GM12878 (cell line): Measurements from ENCODE around the gene ALG12. TPM values are rescaled to one million over a fixed set of nuclear protein-coding genes. Genes with fewer than 3 reads are reported as not detected.
A peak's percentile ranks its signal among the peaks of the same experiment; 100 is the strongest.

ENCODE experiments used
- CHD1 ChIP-seq: IDR thresholded peaks from 2 replicates; pipeline ENCODE4 v1.6.1; 2012; ENCODE audit warnings: low read depth, low read length, improper control_type of control experiment
- CREB1 ChIP-seq: IDR thresholded peaks from 2 replicates; pipeline ENCODE4 v1.6.1; 2012; ENCODE audit warnings: low read depth, mild to moderate bottlenecking, inconsistent platforms
- FOXM1 ChIP-seq: IDR thresholded peaks from 2 replicates; pipeline ENCODE4 v1.6.1; 2012; ENCODE audit warnings: low read depth, mild to moderate bottlenecking, inconsistent platforms, low read length, moderate library complexity
- GABPA ChIP-seq: IDR thresholded peaks from 2 replicates; pipeline ENCODE4 v1.6.1; 2014; ENCODE audit warnings: antibody characterized with exemption, low read depth, mild to moderate bottlenecking, inconsistent platforms
- GATAD2B ChIP-seq: fragments of 450-650 bp; conservative IDR thresholded peaks from 2 replicates; pipeline ENCODE4 v1.6.1; 2017; ENCODE audit warnings: low read depth, mild to moderate bottlenecking, moderate library complexity
- HDAC2 ChIP-seq: fragments of 200-600 bp; sonication (generic); IDR thresholded peaks from 2 replicates; pipeline ENCODE4 v1.6.1; 2017
- MEF2B ChIP-seq: fragments of 450-650 bp; IDR thresholded peaks from 2 replicates; pipeline ENCODE4 v1.6.1; 2018; ENCODE audit warnings: mild to moderate bottlenecking, moderate library complexity; ENCODE audit not compliant: partially characterized antibody, poor library complexity, severe bottlenecking
- NBN ChIP-seq: fragments of 450-650 bp; IDR thresholded peaks from 2 replicates; pipeline ENCODE4 v1.6.1; 2016
- NFIC ChIP-seq: IDR thresholded peaks from 2 replicates; pipeline ENCODE4 v1.6.1; 2012; ENCODE audit warnings: low read depth, mild to moderate bottlenecking, inconsistent platforms, low read length, moderate library complexity
- NFYB ChIP-seq: IDR thresholded peaks from 2 replicates; pipeline ENCODE4 v1.6.1; 2011; ENCODE audit warnings: low read depth, mild to moderate bottlenecking, low read length, improper control_type of control experiment, moderate library complexity; ENCODE audit not compliant: insufficient read depth
- POU2F2 ChIP-seq: IDR thresholded peaks from 3 replicates; pipeline ENCODE4 v1.6.1; 2011; ENCODE audit warnings: low read depth, mild to moderate bottlenecking, low read length, borderline replicate concordance
- SIX5 ChIP-seq: IDR thresholded peaks from 2 replicates; pipeline ENCODE4 v1.6.1; 2011; ENCODE audit warnings: mild to moderate bottlenecking, low read depth, low read length, moderate library complexity; ENCODE audit not compliant: severe bottlenecking
- SMAD5 ChIP-seq: IDR thresholded peaks from 2 replicates; pipeline ENCODE4 v1.6.1; 2016; ENCODE audit warnings: antibody characterized with exemption, low read depth
- SMC3 ChIP-seq: IDR thresholded peaks from 2 replicates; pipeline ENCODE4 v1.6.1; 2011; ENCODE audit warnings: low read length, improper control_type of control experiment, borderline replicate concordance
- SP1 ChIP-seq: IDR thresholded peaks from one replicate; pipeline ENCODE4 v1.6.1; 2011; ENCODE audit warnings: low read depth, low read length
- TARDBP ChIP-seq: IDR thresholded peaks from 2 replicates; pipeline ENCODE4 v1.6.1; 2016; ENCODE audit warnings: borderline replicate concordance
- WRNIP1 ChIP-seq: IDR thresholded peaks from 2 replicates; pipeline ENCODE4 v1.6.1; 2011; ENCODE audit warnings: low read depth, low read length, improper control_type of control experiment, borderline replicate concordance
- ZNF207 ChIP-seq: fragments of 450-650 bp; IDR thresholded peaks from 2 replicates; pipeline ENCODE4 v1.6.1; 2014; ENCODE audit warnings: antibody characterized with exemption, mild to moderate bottlenecking, borderline replicate concordance
- ZNF24 ChIP-seq: fragments of 450-650 bp; IDR thresholded peaks from 2 replicates; pipeline ENCODE4 v1.6.1; 2017; ENCODE audit warnings: antibody characterized with exemption, mild to moderate bottlenecking
- ZNF384 ChIP-seq: IDR thresholded peaks from 2 replicates; pipeline ENCODE4 v1.6.1; 2012; ENCODE audit warnings: low read depth, mild to moderate bottlenecking, low read length, improper control_type of control experiment, borderline replicate concordance
- polyA plus RNA-seq, 11 experiments: library from polyadenylated mRNA; depleted of rRNA in 4 of 11; unstranded in 6 of 11; stranded (reverse) in 5 of 11; fragments of >200 nt; fragmentation: Nextera tagmentation in 4 of 11; fragmentation: Illumina TruSeq in 1 of 11; extraction: Ambion mirVana in 4 of 11; extraction: Trizol in 1 of 11; gene quantifications; 1 replicate in 1 of 11; 2 replicates in 10 of 11; pipeline versions ENCODE4 v1.2.1 to v1.2.3, GENCODE V29; 2011 to 2016; ENCODE audit warnings: inconsistent platforms in 2 of 11, missing spikeins in 2 of 11, low read depth in 1 of 11
- total RNA-seq, 4 experiments: library from RNA; depleted of rRNA in 3 of 4; stranded (reverse); fragments of >200 nt in 3 of 4; fragmentation: Illumina TruSeq in 1 of 4; extraction: Trizol in 1 of 4; gene quantifications; 2 replicates each; pipeline versions ENCODE4 v1.2.1 to v1.2.3, GENCODE V29; 2013 to 2021
- TF ChIP-seq, protein P1 (sequence below): fragments of 450-650 bp; formaldehyde crosslinking; IDR thresholded peaks from 2 replicates; pipeline ENCODE4 v1.4.0; 2020; ENCODE audit warnings: mild to moderate bottlenecking, moderate library complexity
- TF ChIP-seq, protein P2 (sequence below): IDR thresholded peaks from 2 replicates; pipeline ENCODE4 v1.6.1; 2011; ENCODE audit warnings: borderline replicate concordance, low read depth, mild to moderate bottlenecking, moderate library complexity, low read length; ENCODE audit not compliant: insufficient read depth, poor library complexity, severe bottlenecking
- TF ChIP-seq, protein P3 (sequence below): fragments of 450-650 bp; IDR thresholded peaks from 2 replicates; pipeline ENCODE4 v1.6.1; 2017; ENCODE audit warnings: low read depth, mild to moderate bottlenecking, moderate library complexity

Gene ALG12
- total and polyA plus RNA-seq, 10 of the 15 experiments (the other 5 are each of a cell fraction or from before 2014, with no cell fraction given): 0.22 to 23.4 (median 6.6) TPM

DNA sequence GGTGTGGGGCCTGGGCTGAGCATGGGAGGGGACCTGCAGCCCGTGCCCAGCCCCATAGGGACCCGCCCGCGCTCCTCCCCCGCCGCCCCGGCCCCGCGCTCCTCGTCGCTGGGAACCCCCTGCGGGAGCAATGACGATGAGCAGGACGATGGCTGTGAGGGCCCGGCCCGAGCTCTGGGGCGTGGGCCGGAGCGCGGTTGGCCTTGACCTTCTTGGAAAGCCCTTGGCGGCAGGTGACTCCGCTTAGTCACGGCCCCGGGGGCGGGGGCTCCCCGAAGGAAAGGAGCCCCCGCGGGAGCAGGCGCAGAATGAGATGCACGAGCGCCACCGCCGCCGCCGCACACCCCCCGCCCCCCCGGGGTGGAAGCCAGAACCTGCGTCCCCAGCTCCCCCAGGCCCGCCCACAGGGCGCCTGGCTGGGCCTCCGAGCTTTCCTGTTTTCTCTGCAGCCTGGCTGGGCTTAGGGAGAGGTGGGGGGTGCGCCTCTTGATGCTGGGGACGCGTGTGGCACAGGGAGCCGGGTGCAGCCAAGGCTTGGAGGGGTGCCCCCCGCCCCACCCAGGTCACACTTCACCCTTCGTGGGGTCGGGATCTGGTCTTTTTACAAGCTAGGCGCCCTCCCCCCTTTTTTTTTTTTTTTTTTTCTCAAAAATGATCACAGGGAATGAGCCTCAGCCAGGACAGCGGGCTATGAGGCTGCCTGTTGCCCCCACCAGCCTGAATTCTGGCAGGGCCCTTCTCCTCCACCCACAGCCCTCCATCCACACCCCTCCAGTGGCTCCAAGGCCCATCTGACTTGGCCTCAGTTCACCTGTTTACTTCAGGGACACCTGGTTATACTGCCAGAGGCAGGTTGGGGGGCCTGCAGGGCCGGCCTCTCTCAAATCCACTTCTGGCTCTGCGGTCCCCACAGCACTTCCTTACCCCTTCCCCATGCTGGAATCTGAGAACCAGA lies 18.1 kb upstream of the ALG12 start (continued):
- TF ChIP-seq, protein P1, sequence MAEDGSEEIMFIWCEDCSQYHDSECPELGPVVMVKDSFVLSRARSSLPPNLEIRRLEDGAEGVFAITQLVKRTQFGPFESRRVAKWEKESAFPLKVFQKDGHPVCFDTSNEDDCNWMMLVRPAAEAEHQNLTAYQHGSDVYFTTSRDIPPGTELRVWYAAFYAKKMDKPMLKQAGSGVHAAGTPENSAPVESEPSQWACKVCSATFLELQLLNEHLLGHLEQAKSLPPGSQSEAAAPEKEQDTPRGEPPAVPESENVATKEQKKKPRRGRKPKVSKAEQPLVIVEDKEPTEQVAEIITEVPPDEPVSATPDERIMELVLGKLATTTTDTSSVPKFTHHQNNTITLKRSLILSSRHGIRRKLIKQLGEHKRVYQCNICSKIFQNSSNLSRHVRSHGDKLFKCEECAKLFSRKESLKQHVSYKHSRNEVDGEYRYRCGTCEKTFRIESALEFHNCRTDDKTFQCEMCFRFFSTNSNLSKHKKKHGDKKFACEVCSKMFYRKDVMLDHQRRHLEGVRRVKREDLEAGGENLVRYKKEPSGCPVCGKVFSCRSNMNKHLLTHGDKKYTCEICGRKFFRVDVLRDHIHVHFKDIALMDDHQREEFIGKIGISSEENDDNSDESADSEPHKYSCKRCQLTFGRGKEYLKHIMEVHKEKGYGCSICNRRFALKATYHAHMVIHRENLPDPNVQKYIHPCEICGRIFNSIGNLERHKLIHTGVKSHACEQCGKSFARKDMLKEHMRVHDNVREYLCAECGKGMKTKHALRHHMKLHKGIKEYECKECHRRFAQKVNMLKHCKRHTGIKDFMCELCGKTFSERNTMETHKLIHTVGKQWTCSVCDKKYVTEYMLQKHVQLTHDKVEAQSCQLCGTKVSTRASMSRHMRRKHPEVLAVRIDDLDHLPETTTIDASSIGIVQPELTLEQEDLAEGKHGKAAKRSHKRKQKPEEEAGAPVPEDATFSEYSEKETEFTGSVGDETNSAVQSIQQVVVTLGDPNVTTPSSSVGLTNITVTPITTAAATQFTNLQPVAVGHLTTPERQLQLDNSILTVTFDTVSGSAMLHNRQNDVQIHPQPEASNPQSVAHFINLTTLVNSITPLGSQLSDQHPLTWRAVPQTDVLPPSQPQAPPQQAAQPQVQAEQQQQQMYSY (CRISPR knock-in tag): no peak
- no peak for TF ChIP-seq FOXM1
- no peak; the same call in 1 of the 2 replicates for TF ChIP-seq TARDBP
- peak; percentile 56; the same call in 1 of the 2 replicates for TF ChIP-seq ZNF24
- TF ChIP-seq SIX5: no peak
- no peak for TF ChIP-seq CHD1
- TF ChIP-seq CREB1: peak; percentile 78
- peak; percentile 74 for TF ChIP-seq MEF2B
- no peak for TF ChIP-seq ZNF207
- peak; percentile 63 for TF ChIP-seq SP1
- peak; percentile 55; the same call in 1 of the 2 replicates for TF ChIP-seq NBN
- TF ChIP-seq GABPA: no peak
- no peak for TF ChIP-seq HDAC2
- no peak for TF ChIP-seq NFYB
- TF ChIP-seq SMC3: no peak; the same call in 1 of the 2 replicates
- TF ChIP-seq ZNF384: peak; percentile 58; the same call in 1 of the 2 replicates
- TF ChIP-seq, protein P2, sequence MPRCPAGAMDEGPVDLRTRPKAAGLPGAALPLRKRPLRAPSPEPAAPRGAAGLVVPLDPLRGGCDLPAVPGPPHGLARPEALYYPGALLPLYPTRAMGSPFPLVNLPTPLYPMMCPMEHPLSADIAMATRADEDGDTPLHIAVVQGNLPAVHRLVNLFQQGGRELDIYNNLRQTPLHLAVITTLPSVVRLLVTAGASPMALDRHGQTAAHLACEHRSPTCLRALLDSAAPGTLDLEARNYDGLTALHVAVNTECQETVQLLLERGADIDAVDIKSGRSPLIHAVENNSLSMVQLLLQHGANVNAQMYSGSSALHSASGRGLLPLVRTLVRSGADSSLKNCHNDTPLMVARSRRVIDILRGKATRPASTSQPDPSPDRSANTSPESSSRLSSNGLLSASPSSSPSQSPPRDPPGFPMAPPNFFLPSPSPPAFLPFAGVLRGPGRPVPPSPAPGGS: peak; percentile 71
- TF ChIP-seq WRNIP1: no peak
- TF ChIP-seq GATAD2B: peak; percentile 58
- TF ChIP-seq NFIC: no peak
- TF ChIP-seq, protein P3, sequence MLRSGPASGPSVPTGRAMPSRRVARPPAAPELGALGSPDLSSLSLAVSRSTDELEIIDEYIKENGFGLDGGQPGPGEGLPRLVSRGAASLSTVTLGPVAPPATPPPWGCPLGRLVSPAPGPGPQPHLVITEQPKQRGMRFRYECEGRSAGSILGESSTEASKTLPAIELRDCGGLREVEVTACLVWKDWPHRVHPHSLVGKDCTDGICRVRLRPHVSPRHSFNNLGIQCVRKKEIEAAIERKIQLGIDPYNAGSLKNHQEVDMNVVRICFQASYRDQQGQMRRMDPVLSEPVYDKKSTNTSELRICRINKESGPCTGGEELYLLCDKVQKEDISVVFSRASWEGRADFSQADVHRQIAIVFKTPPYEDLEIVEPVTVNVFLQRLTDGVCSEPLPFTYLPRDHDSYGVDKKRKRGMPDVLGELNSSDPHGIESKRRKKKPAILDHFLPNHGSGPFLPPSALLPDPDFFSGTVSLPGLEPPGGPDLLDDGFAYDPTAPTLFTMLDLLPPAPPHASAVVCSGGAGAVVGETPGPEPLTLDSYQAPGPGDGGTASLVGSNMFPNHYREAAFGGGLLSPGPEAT: peak; percentile 80; the same call in 1 of the 2 replicates
- TF ChIP-seq SMAD5: no peak
- peak; percentile 63; the same call in 1 of the 3 replicates for TF ChIP-seq POU2F2
